Muscle of arm (tissue), 12 donors: ENCODE measurements around the gene ZNF718. TPM values are rescaled to one million over a fixed set of nuclear protein-coding genes. Genes with fewer than 3 reads are reported as not detected.
"Not testable (repeated sequence)": the region's sequence is repeated elsewhere in the genome, so short reads cannot be mapped to it uniquely, and the experiment has no call there.

Source experiments
- DNase-seq: peaks from one replicate; pipeline ENCODE4 v3.0.0-alpha.2; 2013
- polyA plus RNA-seq, 12 donors: library from polyadenylated mRNA; unstranded; fragments of 120-200 nt; gene quantifications; one replicate each; pipeline ENCODE4 v1.2.1, GENCODE V29; 2013; ENCODE audit not compliant: insufficient read length in 12 of 12

ZNF718 gene
- polyA plus RNA-seq, 12 donors = 3.5 to 15.2 (median 8.1) TPM; not detected in 1

DNA sequence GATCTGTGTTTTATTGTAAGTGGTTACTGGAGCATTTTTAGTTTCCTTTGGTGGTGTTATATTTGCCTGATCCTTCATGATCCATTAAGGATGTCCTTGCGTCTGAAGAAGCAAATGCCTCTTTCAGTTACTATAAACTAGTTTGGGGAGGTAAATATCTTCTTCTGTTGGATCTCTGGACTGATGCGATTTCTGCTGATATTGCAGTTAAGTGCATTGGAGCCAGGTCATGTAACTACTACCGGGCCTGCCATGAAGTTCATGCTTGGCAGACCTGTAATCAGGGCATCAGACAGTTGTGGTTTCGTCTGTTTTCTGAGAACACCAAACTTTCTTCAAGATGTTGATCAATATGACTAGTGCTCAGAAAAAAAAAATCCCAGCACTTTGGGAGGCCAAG is 22.9 kb downstream of the ZNF718 start:
- no peak for DNase-seq

GRCh38 chr4:161496-162284 is 37.4 kb downstream of the ZNF718 start:
- no peak for DNase-seq

GRCh38 chr4:169640-170039 is 45.3 kb downstream of the ZNF718 start:
- not testable (repeated sequence) for DNase-seq

GRCh38 chr4:171318-171717 is 47.0 kb downstream of the ZNF718 start:
- DNase-seq = not testable (repeated sequence)

- DNase-seq = no peak
Measured at GRCh38 chr4:173666-174314, 49.5 kb downstream of the ZNF718 start.

- DNase-seq = no peak
Measured at GRCh38 chr4:175986-176385, 51.7 kb downstream of the ZNF718 start.

- no peak for DNase-seq
Measured at GRCh38 chr4:176995-177394, 52.7 kb downstream of the ZNF718 start.

DNA sequence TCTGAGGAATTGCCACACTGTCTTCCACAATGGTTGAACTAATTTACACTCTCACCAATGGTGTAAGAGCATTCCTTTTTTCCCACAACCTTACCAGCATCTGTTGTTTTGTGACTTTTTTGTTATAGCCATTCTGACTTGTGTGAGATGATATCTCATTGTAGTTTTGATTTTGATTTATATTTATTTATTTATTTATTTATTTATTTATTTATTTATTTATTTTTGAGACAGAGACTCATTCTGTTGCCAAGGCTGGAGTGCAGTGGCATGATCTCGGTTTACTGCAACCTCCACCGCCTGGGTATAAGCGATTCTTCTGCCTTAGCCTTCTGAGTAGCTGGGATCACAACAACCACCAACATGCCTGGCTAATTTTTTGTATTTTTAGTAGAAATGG is 57.9 kb downstream of the ZNF718 start:
- DNase-seq = not testable (repeated sequence)

DNA sequence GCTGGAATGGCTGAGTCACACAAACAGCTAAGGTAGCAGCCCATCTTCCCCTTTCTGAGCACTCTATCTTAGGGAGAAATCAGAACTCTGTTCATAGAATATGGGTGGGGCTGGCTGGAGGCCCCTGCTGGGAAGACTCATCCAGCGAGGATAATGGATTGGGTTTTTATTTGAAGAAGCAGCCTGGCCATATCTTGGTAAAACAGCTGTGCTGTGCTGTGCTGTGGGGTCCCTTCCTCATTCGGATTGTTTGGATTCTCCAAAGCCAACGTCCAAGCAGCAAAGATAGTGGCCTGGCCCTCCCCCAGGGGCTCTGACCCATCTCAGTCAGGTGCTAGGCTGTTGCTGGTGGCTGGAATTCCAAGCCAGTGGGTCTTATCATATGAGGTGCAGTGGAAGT is 63.8 kb downstream of the ZNF718 start:
- DNase-seq = no peak

DNA sequence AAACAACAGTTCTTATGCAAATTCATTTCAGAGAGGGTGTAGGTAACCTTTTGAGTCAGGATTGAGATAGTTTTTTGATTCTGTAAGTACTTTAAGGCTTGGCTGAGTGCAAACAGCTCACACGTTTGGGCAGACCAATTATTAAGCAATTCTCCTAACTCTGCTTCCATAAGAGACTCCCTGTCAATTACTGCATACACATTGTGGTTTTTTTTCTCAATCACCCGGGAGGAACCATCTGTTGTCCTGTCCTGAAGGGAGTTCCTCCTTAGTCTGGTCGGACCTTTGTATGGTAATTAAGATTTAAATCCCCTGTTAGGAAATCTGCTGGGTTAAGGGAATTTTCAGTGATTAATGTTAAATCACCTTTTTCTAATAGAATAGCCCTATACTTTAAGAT is 70.9 kb downstream of the ZNF718 start:
- DNase-seq = not testable (repeated sequence)

GRCh38 chr4:200936-201335 is 76.6 kb downstream of the ZNF718 start:
- DNase-seq = no peak

GRCh38 chr4:202822-203221 is 78.5 kb downstream of the ZNF718 start:
- not testable (repeated sequence) for DNase-seq

DNA sequence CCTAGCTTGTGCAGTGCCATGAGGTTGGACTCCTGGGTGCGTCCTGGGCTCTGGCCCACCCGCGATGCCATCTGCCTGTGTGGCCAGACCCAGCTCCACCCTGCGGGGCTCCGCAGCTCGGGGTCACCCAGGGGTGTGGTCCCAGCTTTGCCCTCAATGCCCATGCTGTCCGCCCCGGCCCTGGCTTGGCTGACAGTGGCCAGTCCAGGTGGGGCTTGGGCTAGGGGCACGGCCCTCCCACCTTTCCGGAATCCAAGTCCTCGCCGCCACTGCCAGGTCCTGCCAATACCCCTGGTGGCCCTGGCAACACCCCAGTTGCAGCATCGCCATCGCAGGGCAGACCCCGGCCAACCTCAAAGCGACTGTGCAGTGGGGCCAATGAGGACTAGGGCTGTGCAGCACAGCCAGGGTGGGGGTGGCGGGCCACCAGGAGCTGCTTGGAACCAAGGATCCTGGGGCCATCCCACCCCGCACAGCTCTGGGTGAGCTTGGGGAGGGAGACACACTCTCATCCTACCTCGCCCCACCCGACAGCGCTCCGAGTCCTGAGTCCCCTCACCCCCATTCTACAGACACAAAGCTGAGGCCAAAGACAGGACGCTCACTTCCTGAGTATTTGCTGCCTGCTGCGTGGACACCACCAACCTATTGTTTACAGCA is 80.9 kb downstream of the ZNF718 start:
- DNase-seq = no peak

GRCh38 chr4:206054-206453 is 81.8 kb downstream of the ZNF718 start:
- DNase-seq = no peak

GRCh38 chr4:208416-209096 is 84.3 kb downstream of the ZNF718 start:
- DNase-seq = not testable (repeated sequence)

GRCh38 chr4:211033-211511 is 86.8 kb downstream of the ZNF718 start:
- DNase-seq = no peak

GRCh38 chr4:212438-213188 is 88.3 kb downstream of the ZNF718 start:
- peak; percentile 87 for DNase-seq

GRCh38 chr4:213189-213535 is 88.9 kb downstream of the ZNF718 start:
- DNase-seq = peak; percentile 12
